Measurements from ENCODE around the gene ENTPD8.
A peak's percentile ranks its signal among the peaks of the same experiment; 100 is the strongest.

The ENTPD8 gene

DNA sequence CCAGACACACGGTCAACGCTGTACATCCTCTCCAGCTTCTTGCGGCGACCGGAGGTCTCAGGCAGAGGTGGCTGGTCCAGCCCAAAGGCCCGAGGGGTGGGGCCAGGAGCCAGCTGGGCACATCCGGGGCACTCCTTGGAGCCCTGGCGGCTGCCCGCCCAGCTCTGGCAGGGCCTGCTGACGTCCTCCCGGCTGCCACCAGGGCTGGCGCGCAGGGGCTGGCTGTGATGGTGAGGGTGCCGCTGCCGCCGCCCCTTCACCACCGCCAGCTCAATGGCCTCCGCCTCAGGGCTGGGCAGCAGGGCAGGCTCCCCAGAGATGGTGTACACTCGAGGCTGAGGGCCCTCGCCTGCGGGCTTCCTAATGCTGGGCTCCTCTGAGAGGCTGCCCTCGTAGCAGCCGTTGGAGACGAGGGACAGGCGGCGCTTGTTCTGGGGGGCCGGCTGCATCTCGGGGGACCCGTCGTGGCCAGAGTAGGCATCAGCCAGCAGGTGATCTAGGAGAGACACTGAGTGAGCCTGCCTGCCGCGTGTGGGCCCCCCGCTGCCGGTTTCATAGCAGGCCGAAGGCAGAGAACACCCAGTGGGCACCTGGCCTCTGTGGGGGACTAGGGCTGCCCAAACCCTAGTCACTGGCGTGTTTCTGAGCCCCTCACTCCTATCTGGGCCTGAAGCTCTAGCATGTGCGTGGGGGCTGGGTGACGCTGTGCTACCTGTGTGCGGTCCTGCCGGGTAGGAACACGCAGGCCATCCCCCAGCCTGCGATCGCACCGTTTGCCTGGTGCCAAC is 16.4 kb upstream of the ENTPD8 start:
- Histone ChIP-seq H3K27ac (no peak overlapping the region), H3K4me3 (IDR thresholded peaks at IDR 0.05; ENCODE audit: insufficient read depth, low read depth, low read length) (no peak overlapping the region), H3K36me3 (ENCODE audit: insufficient read depth) (no peaks in the 10 kb centered on the region), H3K4me1 (ENCODE audit: low read depth, poor library complexity, severe bottlenecking) (peaks cover 7% of the 10 kb centered on the region), H3K27me3 (ENCODE audit: insufficient read depth, low read depth) (no peaks in the 10 kb centered on the region), H3K4me2 (peak overlapping the region; percentile 78; the same call in 1 of the 2 replicates), H3K79me2 (ENCODE audit: insufficient read depth, low read depth) (no peaks in the 10 kb centered on the region), H2AFZ (ENCODE audit: low read depth) (no peak overlapping the region), H3K9ac (no peak overlapping the region), H4K20me1 (ENCODE audit: insufficient read depth) (no peaks in the 10 kb centered on the region)
- no peak for TF ChIP-seq CTCF (conservative IDR thresholded peaks at IDR 0.05; ENCODE audit: low read depth, low read length)

GRCh38 chr9:137456864-137457405 is 15.8 kb upstream of the ENTPD8 start:
- H3K79me2 ChIP-seq (ENCODE audit: insufficient read depth, low read depth), result no peaks in the 10 kb centered on the region
- H3K27me3 ChIP-seq (ENCODE audit: insufficient read depth, low read depth), result no peaks in the 10 kb centered on the region
- no peak overlapping the region for H3K27ac ChIP-seq
- TF ChIP-seq CTCF (conservative IDR thresholded peaks at IDR 0.05; ENCODE audit: low read depth, low read length), result no peak
- no peak overlapping the region for H3K9ac ChIP-seq
- no peaks in the 10 kb centered on the region for H4K20me1 ChIP-seq (ENCODE audit: insufficient read depth)
- H3K36me3 ChIP-seq (ENCODE audit: insufficient read depth), result no peaks in the 10 kb centered on the region
- H3K4me3 ChIP-seq (IDR thresholded peaks at IDR 0.05; ENCODE audit: insufficient read depth, low read depth, low read length), result no peak overlapping the region
- no peak overlapping the region for H3K4me2 ChIP-seq
- H2AFZ ChIP-seq (ENCODE audit: low read depth), result no peak overlapping the region
- H3K4me1 ChIP-seq (ENCODE audit: low read depth, poor library complexity, severe bottlenecking), result peaks cover 7% of the 10 kb centered on the region

GRCh38 chr9:137456061-137456863 is 15.1 kb upstream of the ENTPD8 start:
- TF ChIP-seq CTCF (conservative IDR thresholded peaks at IDR 0.05; ENCODE audit: low read depth, low read length), result no peak
- H3K27ac ChIP-seq, result no peak overlapping the region
- no peaks in the 10 kb centered on the region for H3K79me2 ChIP-seq (ENCODE audit: insufficient read depth, low read depth)
- no peak overlapping the region for H3K4me3 ChIP-seq (IDR thresholded peaks at IDR 0.05; ENCODE audit: insufficient read depth, low read depth, low read length)
- H3K9ac ChIP-seq, result no peak overlapping the region
- H2AFZ ChIP-seq (ENCODE audit: low read depth), result no peak overlapping the region
- peaks cover 7% of the 10 kb centered on the region for H3K4me1 ChIP-seq (ENCODE audit: low read depth, poor library complexity, severe bottlenecking)
- H4K20me1 ChIP-seq (ENCODE audit: insufficient read depth), result no peaks in the 10 kb centered on the region
- no peaks in the 10 kb centered on the region for H3K36me3 ChIP-seq (ENCODE audit: insufficient read depth)
- no peaks in the 10 kb centered on the region for H3K27me3 ChIP-seq (ENCODE audit: insufficient read depth, low read depth)
- H3K4me2 ChIP-seq, result no peak overlapping the region

- Histone ChIP-seq H2AFZ (ENCODE audit: low read depth) (no peak overlapping the region), H3K27me3 (ENCODE audit: insufficient read depth, low read depth) (no peaks in the 10 kb centered on the region), H3K4me2 (no peak overlapping the region), H3K79me2 (ENCODE audit: insufficient read depth, low read depth) (no peaks in the 10 kb centered on the region), H3K4me3 (IDR thresholded peaks at IDR 0.05; ENCODE audit: insufficient read depth, low read depth, low read length) (no peak overlapping the region), H3K9ac (no peak overlapping the region), H3K27ac (no peak overlapping the region), H3K4me1 (ENCODE audit: low read depth, poor library complexity, severe bottlenecking) (peaks cover 7% of the 10 kb centered on the region), H4K20me1 (ENCODE audit: insufficient read depth) (no peaks in the 10 kb centered on the region), H3K36me3 (ENCODE audit: insufficient read depth) (no peaks in the 10 kb centered on the region)
- TF ChIP-seq CTCF (conservative IDR thresholded peaks at IDR 0.05; ENCODE audit: low read depth, low read length), result no peak
These were observed 14.3 kb upstream of the ENTPD8 start for GRCh38 chr9:137455359-137455991.
